Stimulated activated naive CD8-positive, alpha-beta T cell treated with anti-CD3 and anti-CD28 coated beads, Interleukin-15, amount 100 ng/mL, for 72 hours (primary cell): ENCODE results near the gene ARPC5L.
"Not testable (repeated sequence)": the region's sequence is repeated elsewhere in the genome, so short reads cannot be mapped to it uniquely, and the experiment has no call there.

Experiments used
- ATAC-seq: fragments of 150-1000 bp; cut with Tn5 transposase; 2 replicates; pipeline ENCODE4 v1.10.0; 2021; ENCODE audit warnings: mild to moderate bottlenecking, moderate library complexity
- DNase-seq, 2 donors: peaks; one replicate each; pipeline ENCODE4 v3.0.0; 2021 to 2022
- H3K27ac Mint-ChIP-seq, 2 donors: one replicate each; pipeline ENCODE4 v1.8.0; 2022; ENCODE audit warnings: mild to moderate bottlenecking in 2 of 2, mixed read lengths in 2 of 2, moderate library complexity in 2 of 2
- H3K27me3 Mint-ChIP-seq: one replicate; pipeline ENCODE4 v1.8.0; 2022; ENCODE audit warnings: mixed read lengths
- H3K4me1 Mint-ChIP-seq: one replicate; pipeline ENCODE4 v1.8.0; 2022; ENCODE audit warnings: mild to moderate bottlenecking, mixed read lengths
- H3K4me3 Mint-ChIP-seq, 2 donors: one replicate each; pipeline ENCODE4 v1.8.0; 2022; ENCODE audit warnings: mild to moderate bottlenecking in 2 of 2, mixed read lengths in 2 of 2, moderate library complexity in 1 of 2
- H3K9me3 Mint-ChIP-seq, 2 donors: one replicate each; pipeline ENCODE4 v1.8.0; 2022; ENCODE audit warnings: mixed read lengths in 2 of 2

ARPC5L gene

GRCh38 chr9:124890179-124890578 is 28.2 kb downstream of the ARPC5L start:
- DNase-seq (no peak), ATAC-seq (no peak)
- Mint-ChIP-seq H3K27ac (no peak overlapping the region), H3K4me1 (peaks cover 7% of the 10 kb centered on the region), H3K4me3 (no peak overlapping the region), H3K9me3 (no peaks in the 10 kb centered on the region), H3K27me3 (peaks cover 7% of the 10 kb centered on the region)

GRCh38 chr9:124894035-124894740 is 32.3 kb downstream of the ARPC5L start:
- Mint-ChIP-seq H3K9me3 (no peaks in the 10 kb centered on the region), H3K27ac (no peak overlapping the region), H3K4me1 (peaks cover 20% of the 10 kb centered on the region), H3K27me3 (peaks cover 7% of the 10 kb centered on the region), H3K4me3 (no peak overlapping the region)
- DNase-seq (no peak), ATAC-seq (no peak)

- Mint-ChIP-seq H3K9me3 (no peaks in the 10 kb centered on the region), H3K4me3 (no peak overlapping the region), H3K27ac (peak overlapping the region; percentile 1 to 56), H3K27me3 (peaks cover 7% of the 10 kb centered on the region), H3K4me1 (peaks cover 20% of the 10 kb centered on the region)
- peak; percentile 87 for ATAC-seq
- peak; percentile 29 to 45 for DNase-seq
Measured at GRCh38 chr9:124894741-124895170, 32.8 kb downstream of the ARPC5L start.

GRCh38 chr9:124897570-124898460 is 35.9 kb downstream of the ARPC5L start:
- peaks cover 20% of the 10 kb centered on the region for H3K4me1 Mint-ChIP-seq
- ATAC-seq, result no peak
- no peak for DNase-seq
- no peaks in the 10 kb centered on the region for H3K9me3 Mint-ChIP-seq
- H3K27me3 Mint-ChIP-seq, result no peaks in the 10 kb centered on the region
- H3K27ac Mint-ChIP-seq, result no peak overlapping the region
- H3K4me3 Mint-ChIP-seq, result no peak overlapping the region

- Mint-ChIP-seq H3K4me3 (no peak overlapping the region), H3K27ac (no peak overlapping the region), H3K27me3 (peaks cover 8% of the 10 kb centered on the region), H3K4me1 (peaks cover 16% of the 10 kb centered on the region), H3K9me3 (no peaks in the 10 kb centered on the region)
- no peak for ATAC-seq
- no peak for DNase-seq
Measured at GRCh38 chr9:124899845-124900244, 37.9 kb downstream of the ARPC5L start.

- Mint-ChIP-seq H3K27ac (no peak overlapping the region), H3K4me1 (no peaks in the 10 kb centered on the region), H3K4me3 (no peak overlapping the region), H3K27me3 (peaks cover 8% of the 10 kb centered on the region), H3K9me3 (no peaks in the 10 kb centered on the region)
- DNase-seq, result no peak
- ATAC-seq, result no peak
Measured at GRCh38 chr9:124906966-124907365, 45.0 kb downstream of the ARPC5L start.

- Mint-ChIP-seq H3K4me3 (no peak overlapping the region), H3K9me3 (no peaks in the 10 kb centered on the region)
- no peak for DNase-seq
Measured at GRCh38 chr9:124908098-124908497, 46.2 kb downstream of the ARPC5L start.

GRCh38 chr9:124911766-124912165 is 49.8 kb downstream of the ARPC5L start:
- ATAC-seq (no peak), DNase-seq (no peak)
- H3K27ac Mint-ChIP-seq, result no peak overlapping the region
- H3K4me1 Mint-ChIP-seq, result no peaks in the 10 kb centered on the region
- H3K9me3 Mint-ChIP-seq, result no peaks in the 10 kb centered on the region
- no peak overlapping the region for H3K4me3 Mint-ChIP-seq
- H3K27me3 Mint-ChIP-seq, result no peaks in the 10 kb centered on the region

More at GRCh38 chr9:124908098-124908497, 46.2 kb downstream of the ARPC5L start:
- ATAC-seq, result no peak
- no peak overlapping the region for H3K27ac Mint-ChIP-seq
- H3K4me1 Mint-ChIP-seq, result no peaks in the 10 kb centered on the region
- peaks cover 8% of the 10 kb centered on the region for H3K27me3 Mint-ChIP-seq

- Mint-ChIP-seq H3K4me1 (no peaks in the 10 kb centered on the region), H3K9me3 (no peaks in the 10 kb centered on the region), H3K27me3 (no peaks in the 10 kb centered on the region), H3K4me3 (no peak overlapping the region), H3K27ac (no peak overlapping the region)
- no peak for DNase-seq
- ATAC-seq, result no peak
Measured at GRCh38 chr9:124913378-124913777, 51.4 kb downstream of the ARPC5L start.

- Mint-ChIP-seq H3K4me1 (no peaks in the 10 kb centered on the region), H3K27ac (no peak overlapping the region), H3K9me3 (no peaks in the 10 kb centered on the region), H3K27me3 (no peaks in the 10 kb centered on the region), H3K4me3 (no peak overlapping the region)
- DNase-seq (no peak), ATAC-seq (no peak)
Measured at GRCh38 chr9:124914753-124915405, 52.9 kb downstream of the ARPC5L start.

- not testable (repeated sequence) for ATAC-seq, H3K4me3 Mint-ChIP-seq, H3K9me3 Mint-ChIP-seq, H3K27ac Mint-ChIP-seq, DNase-seq, H3K27me3 Mint-ChIP-seq, H3K4me1 Mint-ChIP-seq
Measured at GRCh38 chr9:124920394-124920793, 58.5 kb downstream of the ARPC5L start.
